ENCODE results near the gene MAN2B2.

DNA sequence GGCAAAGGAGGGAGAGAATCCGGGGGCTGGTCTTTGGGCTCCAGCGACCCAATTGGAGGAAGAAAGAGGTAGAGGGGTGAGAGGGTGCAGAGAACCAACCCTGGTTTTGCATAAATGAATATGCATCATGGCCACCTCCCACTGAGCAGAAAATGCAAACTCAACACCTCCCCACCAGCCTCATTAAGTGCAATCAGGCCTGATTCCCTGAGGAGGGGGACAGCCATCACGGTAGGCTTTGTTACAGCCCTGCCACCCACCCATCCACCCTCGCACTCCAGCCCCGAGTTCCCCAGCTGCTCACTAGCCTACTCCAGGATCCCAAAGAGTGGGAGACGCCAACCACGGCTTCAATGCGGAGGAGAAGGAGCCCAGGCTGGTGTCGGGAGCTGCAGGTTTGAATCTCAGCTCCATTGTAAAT is 48.3 kb upstream of the MAN2B2 start:
- TF ChIP-seq, protein P1, sequence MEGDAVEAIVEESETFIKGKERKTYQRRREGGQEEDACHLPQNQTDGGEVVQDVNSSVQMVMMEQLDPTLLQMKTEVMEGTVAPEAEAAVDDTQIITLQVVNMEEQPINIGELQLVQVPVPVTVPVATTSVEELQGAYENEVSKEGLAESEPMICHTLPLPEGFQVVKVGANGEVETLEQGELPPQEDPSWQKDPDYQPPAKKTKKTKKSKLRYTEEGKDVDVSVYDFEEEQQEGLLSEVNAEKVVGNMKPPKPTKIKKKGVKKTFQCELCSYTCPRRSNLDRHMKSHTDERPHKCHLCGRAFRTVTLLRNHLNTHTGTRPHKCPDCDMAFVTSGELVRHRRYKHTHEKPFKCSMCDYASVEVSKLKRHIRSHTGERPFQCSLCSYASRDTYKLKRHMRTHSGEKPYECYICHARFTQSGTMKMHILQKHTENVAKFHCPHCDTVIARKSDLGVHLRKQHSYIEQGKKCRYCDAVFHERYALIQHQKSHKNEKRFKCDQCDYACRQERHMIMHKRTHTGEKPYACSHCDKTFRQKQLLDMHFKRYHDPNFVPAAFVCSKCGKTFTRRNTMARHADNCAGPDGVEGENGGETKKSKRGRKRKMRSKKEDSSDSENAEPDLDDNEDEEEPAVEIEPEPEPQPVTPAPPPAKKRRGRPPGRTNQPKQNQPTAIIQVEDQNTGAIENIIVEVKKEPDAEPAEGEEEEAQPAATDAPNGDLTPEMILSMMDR (IDR thresholded peaks at IDR 0.05 in 4 of 5, conservative IDR thresholded peaks at IDR 0.05 in 1 of 5), result no peak
- no peak for TF ChIP-seq POLR2A (IDR thresholded peaks at IDR 0.05)
